HCT116 (cell line): ENCODE measurements around the gene CCDC120. TPM values are rescaled to one million over a fixed set of nuclear protein-coding genes. Genes with fewer than 3 reads are reported as not detected.

Source experiments
- ATAC-seq: fragments of 200-7000 bp; cut with Tn5 transposase; 2 replicates; pipeline ENCODE4 v1.9.1; 2020; ENCODE audit warnings: mild to moderate bottlenecking, moderate library complexity
- BruUV-seq: library from RNA; stranded (reverse); fragments of 400-500 nt; replicated peaks from 2 replicates; lab custom pipeline; 2021; lab: Mats Ljungman, UMichigan
- CTCF ChIA-PET: fragments of 300-600 bp; sonication (Branson Sonifier 250); formaldehyde crosslinking; loops from one replicate; lab custom pipeline; 2021; ENCODE audit warnings: antibody characterized with exemption; lab: Charles Lee
- POLR2A ChIA-PET: fragments of 300-600, 350-600 bp; sonication (Branson Sonifier 250); formaldehyde crosslinking; loops from one replicate; lab custom pipeline; 2021; ENCODE audit warnings: antibody characterized with exemption; lab: Charles Lee
- RAD21 ChIA-PET, 2 experiments: fragments of 300-600 bp; sonication (Branson Sonifier 250); formaldehyde crosslinking; loops; one replicate each; lab custom pipeline; 2023; ENCODE audit warnings: low total read pairs in 2 of 2; ENCODE audit not compliant: uncharacterized antibody in 2 of 2, unreplicated experiment in 2 of 2, low non-redundant PET in 1 of 2; lab: Charles Lee
- DNase-seq: peaks from one replicate; pipeline ENCODE4 v3.0.0-alpha.2; 2010; ENCODE audit warnings: low read depth, low spot score
- H2AFZ ChIP-seq: fragments of 200-600 bp; shearing (Covaris generic), sonication (generic); 2 replicates; pipeline ENCODE4 v1.6.1; 2017; ENCODE audit warnings: low read depth, mixed run types, mixed read lengths, antibody characterized with exemption, low read length; ENCODE audit not compliant: poor library complexity, severe bottlenecking
- H3K27ac ChIP-seq: 2 replicates; pipeline ENCODE4 v1.5.1; 2012; ENCODE audit warnings: low read depth, low read length
- H3K27me3 ChIP-seq: fragments of 200-600 bp; sonication (generic); 2 replicates; pipeline ENCODE4 v1.6.1; 2016; ENCODE audit warnings: mixed run types, low read length, mixed read lengths; ENCODE audit not compliant: insufficient read depth
- H3K36me3 ChIP-seq, 2 experiments: fragments of 200-500 bp in 1 of 2; fragments of 200-600 bp in 1 of 2; sonication (Bioruptor generic) in 1 of 2; sonication (generic) in 1 of 2; 2 replicates each; pipeline versions ENCODE4 v1.5.1 to v1.6.1; 2014 to 2016; ENCODE audit warnings: low read length in 2 of 2, inconsistent platforms in 1 of 2, mixed read lengths in 1 of 2, mixed run types in 1 of 2; ENCODE audit not compliant: insufficient read depth in 2 of 2, control insufficient read depth in 1 of 2
- H3K4me1 ChIP-seq, 2 experiments: fragments of 200-600 bp in 1 of 2; sonication (generic) in 1 of 2; 2 replicates each; pipeline versions ENCODE4 v1.5.1 to v1.6.1; 2012 to 2017; ENCODE audit warnings: low read length in 2 of 2, inconsistent platforms in 1 of 2, mild to moderate bottlenecking in 1 of 2, mixed read lengths in 1 of 2, mixed run types in 1 of 2, moderate library complexity in 1 of 2; ENCODE audit not compliant: insufficient read depth in 2 of 2, control insufficient read depth in 1 of 2
- H3K4me2 ChIP-seq: fragments of 200-600 bp; sonication (generic); 2 replicates; pipeline ENCODE4 v1.6.1; 2017; ENCODE audit warnings: mixed run types, low read length, mixed read lengths
- H3K4me3 ChIP-seq, 2 experiments: fragments of 200-600 bp in 1 of 2; sonication (generic) in 1 of 2; replicated peaks in 1 of 2; 2 replicates each; pipeline ENCODE4 v1.5.1; 2011 to 2016; ENCODE audit warnings: low read length in 2 of 2, control low read depth in 1 of 2, low read depth in 1 of 2, mild to moderate bottlenecking in 1 of 2, mixed read lengths in 1 of 2, mixed run types in 1 of 2
- H3K79me2 ChIP-seq: fragments of 200-600 bp; sonication (generic); 2 replicates; pipeline ENCODE4 v1.6.1; 2017; ENCODE audit warnings: mild to moderate bottlenecking, mixed run types, low read length, moderate library complexity, mixed read lengths; ENCODE audit not compliant: insufficient read depth
- H3K9ac ChIP-seq: fragments of 200-600 bp; sonication (generic); 2 replicates; pipeline ENCODE4 v1.6.1; 2016; ENCODE audit warnings: low read length, mixed read lengths
- H3K9me2 ChIP-seq: fragments of 200-600 bp; sonication (generic), shearing (Covaris generic); 2 replicates; pipeline ENCODE4 v1.6.1; 2017; ENCODE audit warnings: mixed run types, mild to moderate bottlenecking, moderate library complexity; ENCODE audit not compliant: insufficient read depth
- H3K9me3 ChIP-seq, 2 experiments: fragments of 200-500 bp in 1 of 2; fragments of 200-600 bp in 1 of 2; sonication (Bioruptor generic) in 1 of 2; sonication (generic) in 1 of 2; 2 replicates each; pipeline ENCODE4 v1.6.1; 2014 to 2017; ENCODE audit warnings: low read length in 2 of 2, mixed read lengths in 2 of 2, inconsistent platforms in 1 of 2, low read depth in 1 of 2, mild to moderate bottlenecking in 1 of 2, mixed run types in 1 of 2, moderate library complexity in 1 of 2; ENCODE audit not compliant: control insufficient read depth in 1 of 2, insufficient read depth in 1 of 2
- H4K20me1 ChIP-seq: fragments of 200-600 bp; sonication (generic), shearing (Covaris generic); 2 replicates; pipeline ENCODE4 v1.6.1; 2017; ENCODE audit warnings: mixed run types, mild to moderate bottlenecking, moderate library complexity; ENCODE audit not compliant: insufficient read depth
- CEBPB ChIP-seq: IDR thresholded peaks from 2 replicates; pipeline ENCODE4 v1.6.1; 2012; ENCODE audit warnings: low read depth
- JUND ChIP-seq: IDR thresholded peaks from 2 replicates; pipeline ENCODE4 v1.6.1; 2012
- MAX ChIP-seq: IDR thresholded peaks from 2 replicates; pipeline ENCODE4 v1.6.1; 2012
- RAD21 ChIP-seq: IDR thresholded peaks from 2 replicates; pipeline ENCODE4 v1.6.1; 2012; ENCODE audit warnings: low read depth, mild to moderate bottlenecking
- SRF ChIP-seq: IDR thresholded peaks from 2 replicates; pipeline ENCODE4 v1.6.1; 2012; ENCODE audit warnings: low read depth
- TCF7L2 ChIP-seq: IDR thresholded peaks from 2 replicates; pipeline ENCODE4 v1.7.0; 2011; ENCODE audit warnings: borderline replicate concordance, inconsistent platforms; ENCODE audit not compliant: insufficient read depth, insufficient read length; ENCODE audit errors: extremely low read depth
- YY1 ChIP-seq: IDR thresholded peaks from 2 replicates; pipeline ENCODE4 v1.6.1; 2011; ENCODE audit warnings: low read length, low read depth, moderate library complexity, mild to moderate bottlenecking; ENCODE audit not compliant: insufficient replicate concordance; ENCODE audit errors: extremely low read depth
- ZBTB33 ChIP-seq: IDR thresholded peaks from 2 replicates; pipeline ENCODE4 v1.6.1; 2011; ENCODE audit warnings: mild to moderate bottlenecking, low read length, moderate library complexity; ENCODE audit not compliant: insufficient replicate concordance; ENCODE audit errors: extremely low read depth
- intact Hi-C: fragments of 100-400 bp; cut with micrococcal nuclease; formaldehyde crosslinking; loops from 2 replicates; pipeline ENCODE4 v1.10.0; 2022
- total RNA-seq: library from RNA; stranded (reverse); gene quantifications from one replicate; pipeline ENCODE4 v1.2.1, GENCODE V29; 2021; ENCODE audit not compliant: unreplicated experiment

The CCDC120 gene
- total RNA-seq, 1 experiment from 2014 or later, result 13.5 TPM

GRCh38 chrX:49066690-49067089 lies 7.9 kb downstream of the CCDC120 start:
- no peak for TF ChIP-seq TCF7L2
- no peak for TF ChIP-seq ZBTB33
- no peak for TF ChIP-seq RAD21
- TF ChIP-seq CEBPB, result no peak
- TF ChIP-seq YY1, result no peak
- no peak for TF ChIP-seq SRF
- no peak for TF ChIP-seq MAX
- no peak for TF ChIP-seq JUND
- POLR2A ChIA-PET, result no interaction called here
- Histone ChIP-seq H3K36me3 (no peaks in the 10 kb centered on the region), H3K9me2 (no peaks in the 10 kb centered on the region), H3K27ac (no peak overlapping the region), H3K4me1 (no peaks in the 10 kb centered on the region), H3K9ac (no peak overlapping the region), H3K27me3 (no peaks in the 10 kb centered on the region), H3K4me2 (no peak overlapping the region), H4K20me1 (no peaks in the 10 kb centered on the region), H3K9me3 (no peaks in the 10 kb centered on the region), H3K79me2 (no peaks in the 10 kb centered on the region), H3K4me3 (no peak overlapping the region), H2AFZ (no peak overlapping the region)
- DNase-seq (no peak), ATAC-seq (no peak)
- no TSS peak for BruUV-seq
- intact Hi-C loops, result no loop called here
- CTCF ChIA-PET, result no interaction called here
- RAD21 ChIA-PET, result no interaction called here
